Measurements from ENCODE around the gene NUB1.

Gene NUB1

DNA sequence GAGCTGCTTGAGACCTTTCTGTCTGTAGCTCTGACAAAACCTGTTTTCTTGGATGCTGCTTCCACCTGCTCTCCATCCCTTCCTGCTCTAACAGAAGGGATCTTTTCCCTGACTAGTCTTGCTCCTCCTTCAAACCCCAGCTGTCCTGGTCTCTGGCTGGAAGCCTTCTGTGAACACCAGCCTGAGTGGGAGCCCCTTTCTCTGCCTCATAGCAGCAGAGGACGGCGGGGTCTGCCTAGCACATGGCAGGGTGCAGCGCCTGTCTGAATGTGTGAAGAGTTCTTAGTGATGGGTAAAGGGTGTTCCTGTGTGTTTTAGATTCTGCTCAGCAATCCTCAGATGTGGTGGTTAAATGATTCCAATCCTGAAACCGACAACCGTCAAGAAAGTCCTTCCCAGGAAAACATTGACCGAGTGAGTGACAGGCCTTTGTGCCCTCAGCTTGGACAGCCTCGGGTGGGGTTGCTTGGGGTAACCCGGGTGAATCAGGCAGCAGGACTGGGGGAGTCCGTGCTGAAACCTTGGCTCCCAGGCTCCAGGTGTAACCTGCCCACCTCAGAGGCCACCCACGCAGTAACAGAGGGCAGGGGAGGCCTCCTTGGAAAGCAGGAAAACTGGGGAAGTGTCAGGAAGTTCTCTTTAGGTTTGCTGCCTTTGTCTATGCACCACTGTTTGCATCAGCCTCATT lies 34.1 kb downstream of the NUB1 start:
- H3K4me3 ChIP-seq (ENCODE audit: low read length), result no peak overlapping the region
- H3K27me3 ChIP-seq (ENCODE audit: control insufficient read depth, low read length), result no peaks in the 10 kb centered on the region; the same call in 1 of the 2 replicates
- H3K9me2 ChIP-seq (replicated peaks; ENCODE audit: control insufficient read depth, low read length), result no peaks in the 10 kb centered on the region
- TF ChIP-seq EZH2phosphoT487 (IDR thresholded peaks at IDR 0.05; ENCODE audit: borderline replicate concordance, low read length), result no peak
- TF ChIP-seq, protein P1, sequence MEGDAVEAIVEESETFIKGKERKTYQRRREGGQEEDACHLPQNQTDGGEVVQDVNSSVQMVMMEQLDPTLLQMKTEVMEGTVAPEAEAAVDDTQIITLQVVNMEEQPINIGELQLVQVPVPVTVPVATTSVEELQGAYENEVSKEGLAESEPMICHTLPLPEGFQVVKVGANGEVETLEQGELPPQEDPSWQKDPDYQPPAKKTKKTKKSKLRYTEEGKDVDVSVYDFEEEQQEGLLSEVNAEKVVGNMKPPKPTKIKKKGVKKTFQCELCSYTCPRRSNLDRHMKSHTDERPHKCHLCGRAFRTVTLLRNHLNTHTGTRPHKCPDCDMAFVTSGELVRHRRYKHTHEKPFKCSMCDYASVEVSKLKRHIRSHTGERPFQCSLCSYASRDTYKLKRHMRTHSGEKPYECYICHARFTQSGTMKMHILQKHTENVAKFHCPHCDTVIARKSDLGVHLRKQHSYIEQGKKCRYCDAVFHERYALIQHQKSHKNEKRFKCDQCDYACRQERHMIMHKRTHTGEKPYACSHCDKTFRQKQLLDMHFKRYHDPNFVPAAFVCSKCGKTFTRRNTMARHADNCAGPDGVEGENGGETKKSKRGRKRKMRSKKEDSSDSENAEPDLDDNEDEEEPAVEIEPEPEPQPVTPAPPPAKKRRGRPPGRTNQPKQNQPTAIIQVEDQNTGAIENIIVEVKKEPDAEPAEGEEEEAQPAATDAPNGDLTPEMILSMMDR (IDR thresholded peaks at IDR 0.05; ENCODE audit: low read depth, low read length, poor library complexity, severe bottlenecking), result no peak
- H3K79me2 ChIP-seq (ENCODE audit: control insufficient read depth, low read length), result no peaks in the 10 kb centered on the region
- H4K20me1 ChIP-seq (ENCODE audit: control insufficient read depth, insufficient read depth, low read depth, low read length), result no peaks in the 10 kb centered on the region
- no peak overlapping the region for H3K4me2 ChIP-seq (ENCODE audit: low read length)
- no peak overlapping the region for H3K27ac ChIP-seq (ENCODE audit: low read depth, low read length)
- H3K9me3 ChIP-seq (ENCODE audit: control insufficient read depth, insufficient read depth, low read length), result no peaks in the 10 kb centered on the region
- no peaks in the 10 kb centered on the region for H3F3A ChIP-seq (ENCODE audit: control insufficient read depth, insufficient read depth)
- peaks cover 3% of the 10 kb centered on the region for H3K4me1 ChIP-seq (ENCODE audit: control insufficient read depth, low read length)
- H3K36me3 ChIP-seq (ENCODE audit: control insufficient read depth, low read length), result peaks cover 13% of the 10 kb centered on the region

DNA sequence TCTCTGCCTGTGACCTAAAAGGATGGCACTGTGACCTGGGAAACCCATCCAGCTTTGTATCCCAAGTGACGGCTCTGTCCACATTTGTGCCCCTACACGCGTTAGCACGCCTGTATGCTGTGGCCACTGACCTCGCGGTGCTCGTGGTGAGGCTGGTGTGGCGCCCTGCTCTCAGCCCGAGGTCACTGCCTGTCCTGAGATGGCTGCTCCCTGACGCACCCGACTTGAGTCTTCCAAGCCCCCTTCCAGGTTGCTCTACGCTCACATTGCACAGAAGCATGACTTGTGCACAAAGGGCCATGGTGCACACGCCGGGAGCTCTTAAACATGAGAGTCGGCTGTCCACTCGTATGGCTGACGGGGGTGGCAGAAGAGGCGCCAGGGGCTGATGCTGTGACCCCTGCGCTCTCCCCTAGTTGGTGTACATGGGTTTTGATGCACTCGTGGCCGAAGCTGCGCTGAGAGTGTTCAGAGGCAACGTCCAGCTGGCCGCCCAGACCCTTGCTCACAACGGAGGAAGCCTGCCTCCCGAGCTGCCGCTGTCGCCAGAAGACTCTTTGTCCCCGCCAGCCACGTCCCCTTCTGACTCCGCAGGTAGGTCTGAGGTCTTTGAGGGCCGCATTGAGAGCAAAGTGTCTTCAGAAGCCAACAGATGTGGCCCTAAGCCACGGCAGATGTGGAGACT lies 34.7 kb downstream of the NUB1 start:
- H3F3A ChIP-seq (ENCODE audit: control insufficient read depth, insufficient read depth), result no peaks in the 10 kb centered on the region
- no peaks in the 10 kb centered on the region for H3K9me3 ChIP-seq (ENCODE audit: control insufficient read depth, insufficient read depth, low read length)
- H3K79me2 ChIP-seq (ENCODE audit: control insufficient read depth, low read length), result no peaks in the 10 kb centered on the region
- H3K4me3 ChIP-seq (ENCODE audit: low read length), result no peak overlapping the region
- H3K4me2 ChIP-seq (ENCODE audit: low read length), result no peak overlapping the region
- 0 out of 2 replicates have a peak, but pooled peaks cover 4% of the 10 kb centered on the region for H4K20me1 ChIP-seq (ENCODE audit: control insufficient read depth, insufficient read depth, low read depth, low read length)
- H3K27me3 ChIP-seq (ENCODE audit: control insufficient read depth, low read length), result peaks cover 6% of the 10 kb centered on the region
- TF ChIP-seq EZH2phosphoT487 (IDR thresholded peaks at IDR 0.05; ENCODE audit: borderline replicate concordance, low read length), result no peak
- TF ChIP-seq, protein P1 (IDR thresholded peaks at IDR 0.05; ENCODE audit: low read depth, low read length, poor library complexity, severe bottlenecking), result no peak
- H3K27ac ChIP-seq (ENCODE audit: low read depth, low read length), result no peak overlapping the region
- H3K9me2 ChIP-seq (replicated peaks; ENCODE audit: control insufficient read depth, low read length), result no peaks in the 10 kb centered on the region
- peaks cover 10% of the 10 kb centered on the region for H3K4me1 ChIP-seq (ENCODE audit: control insufficient read depth, low read length)
- H3K36me3 ChIP-seq (ENCODE audit: control insufficient read depth, low read length), result peaks cover 13% of the 10 kb centered on the region

DNA sequence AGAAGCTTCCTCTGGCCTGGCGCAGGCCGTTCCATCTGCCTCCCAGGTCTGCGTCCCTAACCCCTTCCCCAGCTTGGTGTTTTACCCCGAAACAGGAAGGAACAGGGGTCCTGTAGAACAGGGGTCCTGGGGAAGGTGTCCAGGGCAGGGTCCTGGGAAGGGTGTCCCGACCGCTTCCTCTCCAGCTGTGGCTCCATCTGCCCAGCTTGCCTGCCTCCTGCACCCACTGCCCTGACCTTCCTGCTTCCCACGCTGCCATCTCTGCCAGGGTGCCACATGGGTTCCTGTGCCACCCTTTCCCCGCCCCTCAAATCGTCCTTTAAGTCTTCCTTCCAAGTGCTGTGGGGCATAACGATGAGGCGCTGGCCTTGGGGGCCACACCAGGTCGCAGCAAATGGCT lies 35.8 kb downstream of the NUB1 start:
- Histone ChIP-seq H3K4me1 (ENCODE audit: control insufficient read depth, low read length) (peaks cover 16% of the 10 kb centered on the region), H3K4me2 (ENCODE audit: low read length) (no peak overlapping the region), H3F3A (ENCODE audit: control insufficient read depth, insufficient read depth) (no peaks in the 10 kb centered on the region), H3K36me3 (ENCODE audit: control insufficient read depth, low read length) (peaks cover 13% of the 10 kb centered on the region), H3K9me2 (replicated peaks; ENCODE audit: control insufficient read depth, low read length) (no peaks in the 10 kb centered on the region), H3K27me3 (ENCODE audit: control insufficient read depth, low read length) (peaks cover 17% of the 10 kb centered on the region), H3K27ac (ENCODE audit: low read depth, low read length) (no peak overlapping the region), H4K20me1 (ENCODE audit: control insufficient read depth, insufficient read depth, low read depth, low read length) (0 out of 2 replicates have a peak, but pooled peaks cover 4% of the 10 kb centered on the region), H3K9me3 (ENCODE audit: control insufficient read depth, insufficient read depth, low read length) (no peaks in the 10 kb centered on the region), H3K4me3 (ENCODE audit: low read length) (no peak overlapping the region), H3K79me2 (ENCODE audit: control insufficient read depth, low read length) (no peaks in the 10 kb centered on the region)
- TF ChIP-seq, protein P1 (IDR thresholded peaks at IDR 0.05; ENCODE audit: low read depth, low read length, poor library complexity, severe bottlenecking), result no peak
- no peak for TF ChIP-seq EZH2phosphoT487 (IDR thresholded peaks at IDR 0.05; ENCODE audit: borderline replicate concordance, low read length)
